T-helper 2 cell treated with Interferon-gamma antibody and Interleukin-4, amounts not matched to agents 5 μg/mL and 100 μg/mL, for 36 hours (primary cell): ENCODE results near the gene SLC2A11.
A peak's percentile ranks its signal among the peaks of the same experiment; 100 is the strongest.

Source experiments
- DNase-seq: peaks from one replicate; pipeline ENCODE4 v3.0.0; 2021; ENCODE audit warnings: low spot score
- H3K27ac Mint-ChIP-seq: one replicate; pipeline ENCODE4 v1.8.0; 2021; ENCODE audit warnings: mild to moderate bottlenecking, mixed read lengths
- H3K27me3 Mint-ChIP-seq: one replicate; pipeline ENCODE4 v1.8.0; 2021; ENCODE audit warnings: low read depth, mixed read lengths
- H3K36me3 Mint-ChIP-seq: one replicate; pipeline ENCODE4 v1.8.0; 2021; ENCODE audit warnings: low read depth, mixed read lengths
- H3K4me1 Mint-ChIP-seq: one replicate; pipeline ENCODE4 v1.8.0; 2021; ENCODE audit warnings: low read depth, mixed read lengths
- H3K4me3 Mint-ChIP-seq: one replicate; pipeline ENCODE4 v1.8.0; 2022; ENCODE audit warnings: mild to moderate bottlenecking, moderate library complexity, mixed read lengths
- H3K9me3 Mint-ChIP-seq: one replicate; pipeline ENCODE4 v1.8.0; 2021; ENCODE audit warnings: mixed read lengths

The SLC2A11 gene

GRCh38 chr22:23857606-23858483, at the start of gene SLC2A11:
TSS of gene SLC2A11 (plus strand) at chr22:23857875. CDS start at chr22:23858000, 125 bp downstream.
- Mint-ChIP-seq H3K27me3 (peaks cover 7% of the 10 kb centered on the region), H3K4me3 (peak within 1 kb of the TSS; percentile 92), H3K27ac (peak within 1 kb of the TSS; percentile 86), H3K36me3 (no peaks in the 10 kb centered on the region), H3K9me3 (no peaks in the 10 kb centered on the region), H3K4me1 (peaks cover 17% of the 10 kb centered on the region)
- DNase-seq = peak; percentile 97

DNA sequence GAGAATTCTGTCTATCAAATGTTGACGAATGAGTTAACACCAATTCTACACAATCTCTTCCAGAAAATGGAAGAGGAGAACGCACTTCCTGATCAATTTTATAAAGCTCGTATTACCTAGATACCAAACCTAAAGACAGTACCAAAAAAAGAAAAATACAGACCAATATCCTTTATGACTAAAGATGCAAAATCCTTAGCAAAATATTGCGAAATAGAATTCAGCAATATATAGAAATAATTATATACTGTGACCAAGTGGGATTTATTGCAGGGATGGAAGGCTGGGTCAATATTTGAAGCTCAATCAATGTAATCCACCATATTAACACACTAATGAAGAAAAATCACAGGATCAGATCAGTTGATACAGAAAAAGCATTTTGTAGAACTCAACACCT, 45.3 kb upstream of the SLC2A11 start:
- Mint-ChIP-seq H3K27me3 (no peaks in the 10 kb centered on the region), H3K36me3 (peaks cover 33% of the 10 kb centered on the region), H3K4me1 (no peaks in the 10 kb centered on the region), H3K27ac (no peak overlapping the region), H3K9me3 (no peaks in the 10 kb centered on the region), H3K4me3 (no peak overlapping the region)
- no peak for DNase-seq

DNA sequence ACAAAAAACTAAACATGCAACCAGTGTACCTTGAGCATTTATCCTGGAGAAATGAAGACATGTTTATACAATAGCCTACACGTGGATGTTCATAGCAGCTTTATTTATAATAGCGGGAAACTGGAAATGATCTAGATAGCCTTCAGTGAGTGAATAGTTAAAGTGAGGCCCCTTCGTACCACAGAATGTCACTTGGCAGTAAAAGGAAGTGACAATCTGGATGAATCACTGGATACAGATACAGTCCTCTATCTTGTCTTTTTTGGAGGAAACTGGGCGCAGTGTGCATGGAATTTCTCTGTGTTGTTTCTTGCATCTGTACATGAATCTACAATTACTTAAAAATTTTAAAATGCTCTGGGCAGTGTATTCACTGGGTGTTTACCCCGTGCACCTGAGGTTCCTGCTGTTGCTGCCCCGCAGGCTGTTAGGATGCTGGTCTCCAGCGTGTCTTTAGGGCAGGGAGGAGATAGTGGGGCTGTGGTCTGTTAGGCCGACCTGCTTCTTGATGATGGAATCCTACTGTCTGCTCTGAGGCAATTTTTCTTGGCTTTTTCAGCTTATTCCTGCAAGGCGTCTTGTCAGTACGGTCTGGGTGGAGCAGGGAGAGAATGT, 42.0 kb upstream of the SLC2A11 start:
- H3K4me1 Mint-ChIP-seq = peaks cover 6% of the 10 kb centered on the region

GRCh38 chr22:23816156-23816976, 41.3 kb upstream of the SLC2A11 start:
- Mint-ChIP-seq H3K4me3 (no peak overlapping the region), H3K36me3 (peaks cover 62% of the 10 kb centered on the region), H3K9me3 (no peaks in the 10 kb centered on the region), H3K27me3 (no peaks in the 10 kb centered on the region), H3K27ac (no peak overlapping the region), H3K4me1 (peaks cover 12% of the 10 kb centered on the region)
- DNase-seq = no peak

More for the DNA sequence above, 42.0 kb upstream of the SLC2A11 start:
- Mint-ChIP-seq H3K27me3 (no peaks in the 10 kb centered on the region), H3K36me3 (peaks cover 55% of the 10 kb centered on the region), H3K9me3 (no peaks in the 10 kb centered on the region), H3K27ac (no peak overlapping the region), H3K4me3 (no peak overlapping the region)
- no peak for DNase-seq

DNA sequence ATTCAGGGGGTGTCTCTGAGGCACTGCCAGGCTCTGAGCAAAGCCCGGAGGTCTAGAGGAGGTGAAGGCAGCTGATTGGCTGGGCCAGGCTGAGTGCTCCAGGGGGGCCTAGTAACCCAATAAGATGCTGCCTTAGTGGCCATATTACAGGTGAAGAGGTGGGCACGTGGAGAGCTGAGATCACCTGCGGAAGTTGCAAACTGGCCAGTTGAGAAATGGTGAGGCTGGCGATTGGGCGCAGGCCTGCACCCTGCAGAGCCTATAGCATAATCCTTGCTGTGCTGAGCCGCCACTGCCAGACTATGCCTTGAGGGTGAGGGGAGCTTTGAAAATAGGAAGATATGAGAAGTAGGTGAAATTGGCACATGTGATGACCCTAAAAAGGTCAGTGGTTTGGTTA, 40.5 kb upstream of the SLC2A11 start:
- peaks cover 13% of the 10 kb centered on the region for H3K4me1 Mint-ChIP-seq
- no peaks in the 10 kb centered on the region for H3K27me3 Mint-ChIP-seq
- DNase-seq = no peak
- peaks cover 60% of the 10 kb centered on the region for H3K36me3 Mint-ChIP-seq
- H3K9me3 Mint-ChIP-seq = no peaks in the 10 kb centered on the region
- peak overlapping the region; percentile 32 for H3K27ac Mint-ChIP-seq
- H3K4me3 Mint-ChIP-seq = no peak overlapping the region

DNA sequence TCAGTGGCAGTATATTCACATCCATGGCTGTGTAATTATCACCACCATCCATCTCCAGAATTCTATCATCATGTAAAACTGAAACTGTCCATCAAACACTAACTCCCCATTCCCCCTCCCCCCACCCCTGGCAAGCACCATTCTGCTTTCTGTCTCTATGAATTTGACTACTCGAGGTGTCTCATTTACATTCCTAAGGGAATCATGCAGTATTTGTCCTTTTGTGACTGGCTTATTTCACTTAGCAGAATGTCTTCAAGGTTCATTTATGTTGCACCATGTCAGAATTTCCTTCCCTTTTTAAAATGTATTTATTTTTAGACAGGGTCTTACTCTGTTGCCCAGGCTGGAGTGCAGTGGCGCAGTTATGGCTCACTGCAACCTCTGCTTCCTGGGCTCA, 39.1 kb upstream of the SLC2A11 start:
- H3K4me3 Mint-ChIP-seq = no peak overlapping the region
- peaks cover 63% of the 10 kb centered on the region for H3K36me3 Mint-ChIP-seq

DNA sequence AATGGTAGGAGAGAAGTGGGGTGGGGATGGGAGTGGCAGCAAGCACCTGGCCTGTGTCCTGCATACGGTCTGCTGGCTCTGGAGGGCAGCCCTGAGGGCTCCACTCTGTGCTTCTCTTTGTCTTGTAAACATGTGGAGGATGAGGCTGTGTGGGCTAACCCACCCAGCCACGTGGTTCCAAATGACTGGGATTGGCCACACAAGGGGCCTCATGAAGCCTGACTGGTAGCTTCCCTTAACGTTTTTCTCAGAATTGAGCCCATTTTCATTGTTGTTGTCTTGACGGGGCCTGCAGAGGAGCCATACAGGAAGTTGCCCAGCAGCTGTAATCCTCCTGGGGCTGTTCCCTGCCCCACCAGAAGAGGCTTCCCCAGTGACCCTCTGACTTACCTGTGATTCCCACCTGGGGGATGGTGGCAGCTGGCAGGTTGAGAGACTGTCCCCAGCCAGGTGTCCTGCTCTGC, 36.9 kb upstream of the SLC2A11 start:
- Mint-ChIP-seq H3K9me3 (no peaks in the 10 kb centered on the region), H3K4me3 (peak overlapping the region; percentile 48), H3K4me1 (peaks cover 20% of the 10 kb centered on the region), H3K27me3 (no peaks in the 10 kb centered on the region), H3K27ac (peak overlapping the region; percentile 83), H3K36me3 (peaks cover 69% of the 10 kb centered on the region)
- DNase-seq = peak; percentile 27

More for the DNA sequence above, 39.1 kb upstream of the SLC2A11 start:
- DNase-seq = no peak
- H3K27ac Mint-ChIP-seq = peak overlapping the region; percentile 26
- H3K27me3 Mint-ChIP-seq = no peaks in the 10 kb centered on the region
- H3K9me3 Mint-ChIP-seq = no peaks in the 10 kb centered on the region
- peaks cover 13% of the 10 kb centered on the region for H3K4me1 Mint-ChIP-seq

GRCh38 chr22:23822101-23822671, 35.5 kb upstream of the SLC2A11 start:
- H3K9me3 Mint-ChIP-seq = no peaks in the 10 kb centered on the region
- H3K4me3 Mint-ChIP-seq = no peak overlapping the region
- DNase-seq = no peak
- H3K36me3 Mint-ChIP-seq = peaks cover 65% of the 10 kb centered on the region
- H3K4me1 Mint-ChIP-seq = peaks cover 26% of the 10 kb centered on the region
- H3K27me3 Mint-ChIP-seq = no peaks in the 10 kb centered on the region
- peak overlapping the region; percentile 80 for H3K27ac Mint-ChIP-seq

GRCh38 chr22:23823331-23823791, 34.3 kb upstream of the SLC2A11 start:
- H3K27ac Mint-ChIP-seq = peak overlapping the region; percentile 80
- peaks cover 62% of the 10 kb centered on the region for H3K36me3 Mint-ChIP-seq
- peaks cover 26% of the 10 kb centered on the region for H3K4me1 Mint-ChIP-seq
- no peaks in the 10 kb centered on the region for H3K27me3 Mint-ChIP-seq
- no peak overlapping the region for H3K4me3 Mint-ChIP-seq
- H3K9me3 Mint-ChIP-seq = no peaks in the 10 kb centered on the region
- DNase-seq = no peak

DNA sequence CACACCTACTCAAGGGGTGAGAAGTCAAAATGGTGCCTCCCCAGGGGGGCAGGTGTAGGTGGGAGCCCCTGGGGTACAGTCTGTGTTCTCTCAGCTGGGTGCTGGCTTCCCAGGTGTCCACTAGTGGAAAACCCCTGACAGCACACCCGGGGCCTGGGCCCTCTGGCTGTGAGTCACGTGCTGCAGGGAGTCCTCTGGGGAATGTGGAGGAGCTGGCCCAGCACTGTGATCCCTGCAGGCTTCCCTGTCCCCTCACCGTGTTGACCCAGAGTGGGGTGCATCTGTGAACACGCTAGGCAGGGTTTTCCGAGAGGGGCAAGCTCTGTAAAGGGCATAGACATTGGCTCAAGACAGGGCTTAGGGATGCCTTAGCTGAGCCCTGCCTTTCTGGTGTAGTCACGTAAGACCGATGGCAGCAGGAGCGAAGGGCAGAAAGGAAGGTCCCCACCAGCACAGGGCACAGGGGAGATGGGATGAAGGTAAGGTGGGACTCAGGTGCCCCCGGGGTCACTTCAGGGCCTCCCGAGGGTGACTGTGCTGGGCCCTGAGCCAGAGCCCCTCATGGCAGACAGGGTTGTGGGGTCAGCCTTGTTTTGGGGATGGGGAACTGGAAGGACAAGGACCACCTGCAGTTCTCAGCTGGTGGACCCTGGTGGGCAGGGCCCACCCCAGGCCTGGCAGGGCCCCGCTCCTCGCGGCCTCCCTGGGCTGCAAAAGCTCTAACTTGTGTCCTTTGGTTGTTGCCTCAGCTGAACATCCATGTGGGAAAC, 33.0 kb upstream of the SLC2A11 start:
- no peak for DNase-seq
- Mint-ChIP-seq H3K9me3 (no peaks in the 10 kb centered on the region), H3K27me3 (no peaks in the 10 kb centered on the region), H3K27ac (peak overlapping the region; percentile 74), H3K4me1 (peaks cover 26% of the 10 kb centered on the region), H3K4me3 (no peak overlapping the region), H3K36me3 (peaks cover 55% of the 10 kb centered on the region)

DNA sequence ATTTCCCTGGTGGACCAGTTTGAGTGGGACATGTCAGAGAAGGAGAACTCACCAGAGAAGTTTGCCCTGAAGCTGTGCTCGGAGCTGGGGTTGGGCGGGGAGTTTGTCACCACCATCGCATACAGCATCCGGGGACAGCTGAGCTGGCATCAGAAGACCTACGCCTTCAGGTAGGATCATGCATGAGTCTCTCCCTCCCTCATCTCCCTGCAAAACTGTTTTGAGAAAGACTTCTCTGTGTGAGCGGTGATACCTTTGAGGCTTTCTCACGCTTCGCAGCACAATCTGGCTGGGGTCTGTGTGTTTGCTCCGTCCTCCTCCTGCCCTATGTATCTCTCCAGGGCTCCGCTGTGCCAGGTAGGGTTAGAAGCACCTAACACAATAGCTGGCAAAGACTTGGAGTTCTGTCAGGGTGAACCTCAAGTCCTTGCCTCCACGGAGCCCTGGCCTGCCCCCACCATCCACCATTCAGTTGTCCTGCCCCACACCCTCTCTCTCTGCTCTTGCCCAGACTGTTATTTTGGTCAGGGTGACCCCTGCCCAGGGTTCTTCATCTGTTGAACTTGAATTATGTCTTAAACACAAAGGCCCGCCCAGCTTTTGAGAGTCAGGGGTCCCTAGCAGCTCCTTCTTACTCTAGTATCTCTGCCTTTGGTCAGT, 32.3 kb upstream of the SLC2A11 start:
- H3K27me3 Mint-ChIP-seq = no peaks in the 10 kb centered on the region
- H3K9me3 Mint-ChIP-seq = no peaks in the 10 kb centered on the region
- peaks cover 55% of the 10 kb centered on the region for H3K36me3 Mint-ChIP-seq
- peak overlapping the region; percentile 90 for H3K27ac Mint-ChIP-seq
- DNase-seq = no peak
- peaks cover 25% of the 10 kb centered on the region for H3K4me1 Mint-ChIP-seq
- no peak overlapping the region for H3K4me3 Mint-ChIP-seq

- Mint-ChIP-seq H3K36me3 (peaks cover 48% of the 10 kb centered on the region), H3K27me3 (no peaks in the 10 kb centered on the region), H3K27ac (peak overlapping the region; percentile 90), H3K4me3 (peak overlapping the region; percentile 32), H3K9me3 (no peaks in the 10 kb centered on the region), H3K4me1 (peaks cover 15% of the 10 kb centered on the region)
- no peak for DNase-seq
Observed at GRCh38 chr22:23826510-23827350, 30.9 kb upstream of the SLC2A11 start.
